ENCODE data around the gene PTPRG.

PTPRG gene

DNA sequence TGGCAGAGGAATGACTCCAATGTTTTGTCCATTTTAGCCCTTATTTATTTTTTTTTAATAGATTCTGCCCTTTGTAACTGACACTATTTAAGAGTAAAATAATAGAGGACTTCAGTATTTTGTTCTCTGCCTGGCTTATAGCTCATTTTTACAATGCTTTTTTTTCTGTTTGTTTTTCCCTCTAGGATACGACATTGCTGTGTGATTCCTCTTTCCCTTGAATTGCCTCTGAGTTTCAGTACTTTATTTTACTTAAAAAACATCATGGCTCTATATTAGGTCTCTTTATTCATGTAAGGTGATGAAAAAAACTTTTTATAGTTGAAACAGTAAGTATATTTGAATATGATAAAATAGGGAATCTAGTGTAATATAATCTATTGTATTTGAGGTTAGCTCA is 179.1 kb downstream of the PTPRG start:
- TF ChIP-seq EP300 (IDR thresholded peaks at IDR 0.05; ENCODE audit: borderline replicate concordance) (no peak), TAF1 (IDR thresholded peaks at IDR 0.05; ENCODE audit: low read depth) (no peak), NFIC (IDR thresholded peaks at IDR 0.05) (no peak)

DNA sequence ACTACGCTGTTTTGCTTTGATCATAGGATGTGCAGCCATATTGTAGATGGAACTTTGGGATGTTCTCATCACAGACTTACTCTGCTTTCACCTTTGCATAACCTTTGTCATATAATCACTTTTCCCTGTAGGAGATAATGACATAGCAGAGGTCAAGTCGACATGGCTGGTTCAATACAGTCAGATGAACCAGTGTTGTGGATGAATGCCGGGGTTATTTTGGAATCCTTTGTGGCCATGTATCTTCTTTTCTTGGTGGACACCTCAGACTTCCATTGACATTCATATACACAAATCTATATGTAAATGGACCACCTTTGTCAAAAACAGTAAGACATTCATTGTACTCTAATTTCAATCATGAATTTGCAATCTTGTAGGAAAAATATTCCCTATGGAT is 180.2 kb downstream of the PTPRG start:
- no peak for TF ChIP-seq ZBTB7A (IDR thresholded peaks at IDR 0.05; ENCODE audit: low read depth)
- no peak for TF ChIP-seq EP300 (IDR thresholded peaks at IDR 0.05; ENCODE audit: borderline replicate concordance)
- no peak for TF ChIP-seq CREB1 (IDR thresholded peaks at IDR 0.05; ENCODE audit: low read depth)
- TF ChIP-seq, protein P1, sequence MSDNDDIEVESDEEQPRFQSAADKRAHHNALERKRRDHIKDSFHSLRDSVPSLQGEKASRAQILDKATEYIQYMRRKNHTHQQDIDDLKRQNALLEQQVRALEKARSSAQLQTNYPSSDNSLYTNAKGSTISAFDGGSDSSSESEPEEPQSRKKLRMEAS (IDR thresholded peaks at IDR 0.05), result no peak
- no peak for TF ChIP-seq TEAD4 (IDR thresholded peaks at IDR 0.05)
- no peak for TF ChIP-seq RAD21 (IDR thresholded peaks at IDR 0.05; ENCODE audit: low read depth)
- TF ChIP-seq TAF1 (IDR thresholded peaks at IDR 0.05; ENCODE audit: low read depth), result no peak
- TF ChIP-seq, protein P2, sequence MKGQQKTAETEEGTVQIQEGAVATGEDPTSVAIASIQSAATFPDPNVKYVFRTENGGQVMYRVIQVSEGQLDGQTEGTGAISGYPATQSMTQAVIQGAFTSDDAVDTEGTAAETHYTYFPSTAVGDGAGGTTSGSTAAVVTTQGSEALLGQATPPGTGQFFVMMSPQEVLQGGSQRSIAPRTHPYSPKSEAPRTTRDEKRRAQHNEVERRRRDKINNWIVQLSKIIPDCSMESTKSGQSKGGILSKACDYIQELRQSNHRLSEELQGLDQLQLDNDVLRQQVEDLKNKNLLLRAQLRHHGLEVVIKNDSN (IDR thresholded peaks at IDR 0.05), result no peak
- TF ChIP-seq, protein P3, sequence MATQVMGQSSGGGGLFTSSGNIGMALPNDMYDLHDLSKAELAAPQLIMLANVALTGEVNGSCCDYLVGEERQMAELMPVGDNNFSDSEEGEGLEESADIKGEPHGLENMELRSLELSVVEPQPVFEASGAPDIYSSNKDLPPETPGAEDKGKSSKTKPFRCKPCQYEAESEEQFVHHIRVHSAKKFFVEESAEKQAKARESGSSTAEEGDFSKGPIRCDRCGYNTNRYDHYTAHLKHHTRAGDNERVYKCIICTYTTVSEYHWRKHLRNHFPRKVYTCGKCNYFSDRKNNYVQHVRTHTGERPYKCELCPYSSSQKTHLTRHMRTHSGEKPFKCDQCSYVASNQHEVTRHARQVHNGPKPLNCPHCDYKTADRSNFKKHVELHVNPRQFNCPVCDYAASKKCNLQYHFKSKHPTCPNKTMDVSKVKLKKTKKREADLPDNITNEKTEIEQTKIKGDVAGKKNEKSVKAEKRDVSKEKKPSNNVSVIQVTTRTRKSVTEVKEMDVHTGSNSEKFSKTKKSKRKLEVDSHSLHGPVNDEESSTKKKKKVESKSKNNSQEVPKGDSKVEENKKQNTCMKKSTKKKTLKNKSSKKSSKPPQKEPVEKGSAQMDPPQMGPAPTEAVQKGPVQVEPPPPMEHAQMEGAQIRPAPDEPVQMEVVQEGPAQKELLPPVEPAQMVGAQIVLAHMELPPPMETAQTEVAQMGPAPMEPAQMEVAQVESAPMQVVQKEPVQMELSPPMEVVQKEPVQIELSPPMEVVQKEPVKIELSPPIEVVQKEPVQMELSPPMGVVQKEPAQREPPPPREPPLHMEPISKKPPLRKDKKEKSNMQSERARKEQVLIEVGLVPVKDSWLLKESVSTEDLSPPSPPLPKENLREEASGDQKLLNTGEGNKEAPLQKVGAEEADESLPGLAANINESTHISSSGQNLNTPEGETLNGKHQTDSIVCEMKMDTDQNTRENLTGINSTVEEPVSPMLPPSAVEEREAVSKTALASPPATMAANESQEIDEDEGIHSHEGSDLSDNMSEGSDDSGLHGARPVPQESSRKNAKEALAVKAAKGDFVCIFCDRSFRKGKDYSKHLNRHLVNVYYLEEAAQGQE (IDR thresholded peaks at IDR 0.05; ENCODE audit: low read depth), result no peak

DNA sequence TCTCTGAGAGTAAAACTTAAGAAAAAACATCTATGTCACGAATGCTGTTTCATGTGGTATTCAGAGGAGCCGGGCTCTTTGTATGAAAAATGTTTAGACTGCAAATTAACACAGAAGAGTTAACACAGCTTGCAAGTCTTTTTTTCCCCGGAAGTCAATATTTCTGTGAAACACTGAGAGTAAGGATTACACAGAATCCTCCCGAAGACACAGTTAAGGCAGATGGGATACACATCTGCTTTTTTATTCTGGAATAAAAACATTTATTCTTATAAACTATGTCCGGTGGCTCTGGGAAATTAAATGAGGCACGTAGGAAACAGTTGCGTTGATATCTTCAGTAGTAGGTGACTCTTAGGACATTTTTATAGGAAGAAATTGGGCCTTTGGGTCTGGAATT is 180.6 kb downstream of the PTPRG start:
- TF ChIP-seq ZBTB7A (IDR thresholded peaks at IDR 0.05; ENCODE audit: low read depth), result no peak
- no peak for TF ChIP-seq EP300 (IDR thresholded peaks at IDR 0.05; ENCODE audit: borderline replicate concordance)
- TF ChIP-seq, protein P2 (IDR thresholded peaks at IDR 0.05), result no peak
- no peak for TF ChIP-seq CREB1 (IDR thresholded peaks at IDR 0.05; ENCODE audit: low read depth)
- TF ChIP-seq, protein P1 (IDR thresholded peaks at IDR 0.05), result no peak

DNA sequence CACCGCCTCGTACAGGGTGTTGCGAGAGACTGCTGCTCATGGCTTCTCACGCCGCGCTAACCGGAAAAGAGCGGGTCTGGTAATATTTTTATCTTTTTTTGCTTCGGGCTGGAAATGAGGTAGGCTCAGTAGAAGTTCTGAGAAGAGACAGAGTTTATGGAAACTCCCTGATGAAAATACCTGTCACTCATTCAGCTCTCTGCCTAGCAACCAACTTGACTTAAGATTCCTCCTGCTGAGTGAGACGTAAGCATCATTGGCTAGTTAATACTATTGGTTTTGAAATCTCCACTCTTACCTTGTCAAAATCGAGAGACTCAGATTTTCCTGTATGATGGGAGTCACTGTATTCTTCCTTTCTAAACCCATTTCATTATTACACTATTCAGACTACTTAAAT is 181.7 kb downstream of the PTPRG start:
- TF ChIP-seq RAD21 (IDR thresholded peaks at IDR 0.05; ENCODE audit: low read depth) (no peak), EGR1 (IDR thresholded peaks at IDR 0.05) (no peak), YY1 (IDR thresholded peaks at IDR 0.05; ENCODE audit: low read depth) (no peak), CREB1 (IDR thresholded peaks at IDR 0.05; ENCODE audit: low read depth) (no peak), NFIC (IDR thresholded peaks at IDR 0.05) (no peak), EP300 (IDR thresholded peaks at IDR 0.05; ENCODE audit: borderline replicate concordance) (no peak), CEBPB (IDR thresholded peaks at IDR 0.05) (no peak), TEAD4 (IDR thresholded peaks at IDR 0.05) (no peak), TCF12 (IDR thresholded peaks at IDR 0.05; ENCODE audit: low read depth) (no peak), ZBTB7A (IDR thresholded peaks at IDR 0.05; ENCODE audit: low read depth) (no peak), TAF1 (IDR thresholded peaks at IDR 0.05; ENCODE audit: low read depth) (no peak), FOXM1 (IDR thresholded peaks at IDR 0.05; ENCODE audit: borderline replicate concordance, low read depth) (no peak)
- TF ChIP-seq, protein P1 (IDR thresholded peaks at IDR 0.05), result no peak
- TF ChIP-seq, protein P3 (IDR thresholded peaks at IDR 0.05; ENCODE audit: low read depth), result no peak
- TF ChIP-seq, protein P2 (IDR thresholded peaks at IDR 0.05), result no peak

DNA sequence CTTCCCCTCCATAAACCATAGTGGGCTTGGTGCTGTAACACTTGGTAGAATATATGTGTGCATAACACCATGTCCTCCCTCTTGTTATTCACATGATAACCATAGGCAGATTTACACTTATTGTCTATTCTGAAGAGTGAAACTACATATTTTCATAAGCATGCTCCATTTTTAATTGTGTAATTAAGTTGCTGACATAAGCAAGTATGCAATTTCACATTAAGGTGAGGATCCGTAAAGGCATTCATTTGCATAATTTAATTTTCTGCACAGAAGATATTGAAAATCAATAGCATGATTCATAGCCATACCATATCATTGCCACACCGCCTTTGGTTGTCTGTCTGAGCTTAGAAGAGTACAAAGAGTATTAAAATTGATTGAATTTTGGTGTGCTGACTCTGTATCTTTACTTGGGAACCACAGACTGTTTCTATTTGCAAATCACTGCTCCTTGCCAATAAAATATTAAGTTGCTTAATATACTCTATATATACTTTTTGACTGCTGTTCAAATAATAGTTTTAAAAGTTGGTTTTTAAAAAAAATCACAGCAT is 182.4 kb downstream of the PTPRG start:
- TF ChIP-seq CEBPB (IDR thresholded peaks at IDR 0.05) (no peak), RAD21 (IDR thresholded peaks at IDR 0.05; ENCODE audit: low read depth) (no peak), CREB1 (IDR thresholded peaks at IDR 0.05; ENCODE audit: low read depth) (no peak), TEAD4 (IDR thresholded peaks at IDR 0.05) (no peak), YY1 (IDR thresholded peaks at IDR 0.05; ENCODE audit: low read depth) (no peak), ZBTB7A (IDR thresholded peaks at IDR 0.05; ENCODE audit: low read depth) (no peak), FOXM1 (IDR thresholded peaks at IDR 0.05; ENCODE audit: borderline replicate concordance, low read depth) (no peak), TAF1 (IDR thresholded peaks at IDR 0.05; ENCODE audit: low read depth) (no peak), NFIC (IDR thresholded peaks at IDR 0.05) (no peak), TCF12 (IDR thresholded peaks at IDR 0.05; ENCODE audit: low read depth) (no peak), EP300 (IDR thresholded peaks at IDR 0.05; ENCODE audit: borderline replicate concordance) (no peak), EGR1 (IDR thresholded peaks at IDR 0.05) (no peak)
- TF ChIP-seq, protein P3 (IDR thresholded peaks at IDR 0.05; ENCODE audit: low read depth), result no peak
- TF ChIP-seq, protein P1 (IDR thresholded peaks at IDR 0.05), result no peak
- TF ChIP-seq, protein P2 (IDR thresholded peaks at IDR 0.05), result no peak
